GM18861 (cell line): ENCODE results near the gene DENND6B.

ENCODE experiments used
- ATAC-seq: cut with Tn5 transposase; IDR thresholded peaks from one replicate; pipeline ENCODE4 v1.9.1; 2021; ENCODE audit not compliant: unreplicated experiment

The DENND6B gene

DNA sequence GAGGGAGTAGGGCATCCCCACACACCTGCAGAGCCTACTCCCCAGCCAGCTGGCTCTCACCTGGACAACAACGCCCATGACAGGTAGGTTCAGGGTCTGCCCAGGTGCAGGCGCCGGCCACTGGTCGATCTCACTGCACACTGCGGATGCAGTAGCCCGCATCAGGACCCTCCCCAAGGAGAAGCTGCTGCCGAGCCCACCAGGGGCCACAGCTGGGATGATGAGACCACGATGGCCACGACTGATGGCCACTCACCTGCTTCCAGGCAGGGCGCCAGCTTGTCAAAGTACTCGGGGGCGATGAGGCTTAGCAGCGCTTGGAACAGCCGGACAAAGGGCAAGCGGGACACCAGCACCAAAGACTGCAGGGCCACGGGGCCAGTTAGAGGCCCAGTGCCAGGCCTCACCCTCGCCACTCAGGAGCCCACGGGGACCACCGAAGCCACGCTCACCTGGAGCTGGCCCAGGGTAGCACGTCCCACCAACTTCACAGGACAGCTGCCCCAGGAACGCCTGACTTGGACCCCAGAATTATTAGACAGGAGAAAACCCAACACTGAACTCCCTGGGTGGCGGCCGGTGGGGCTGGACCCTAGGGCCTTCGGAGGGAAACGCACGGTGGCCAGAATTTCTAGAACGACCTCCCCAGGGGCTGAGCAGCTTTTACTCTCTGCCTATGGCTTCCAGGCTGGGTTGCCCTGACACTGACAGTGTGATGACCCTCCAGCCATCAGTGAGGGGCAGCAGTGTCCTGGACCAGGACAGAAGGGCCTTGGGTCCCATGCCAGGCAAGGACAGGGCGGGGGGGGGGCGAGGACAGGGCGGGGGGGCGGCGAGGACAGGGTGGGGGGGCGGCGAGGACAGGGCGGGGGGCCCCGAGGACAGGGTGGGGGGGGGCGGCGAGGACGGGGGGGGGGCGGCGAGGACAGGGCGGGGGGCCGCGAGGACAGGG is 10.4 kb downstream of the DENND6B start:
- no peak for ATAC-seq

DNA sequence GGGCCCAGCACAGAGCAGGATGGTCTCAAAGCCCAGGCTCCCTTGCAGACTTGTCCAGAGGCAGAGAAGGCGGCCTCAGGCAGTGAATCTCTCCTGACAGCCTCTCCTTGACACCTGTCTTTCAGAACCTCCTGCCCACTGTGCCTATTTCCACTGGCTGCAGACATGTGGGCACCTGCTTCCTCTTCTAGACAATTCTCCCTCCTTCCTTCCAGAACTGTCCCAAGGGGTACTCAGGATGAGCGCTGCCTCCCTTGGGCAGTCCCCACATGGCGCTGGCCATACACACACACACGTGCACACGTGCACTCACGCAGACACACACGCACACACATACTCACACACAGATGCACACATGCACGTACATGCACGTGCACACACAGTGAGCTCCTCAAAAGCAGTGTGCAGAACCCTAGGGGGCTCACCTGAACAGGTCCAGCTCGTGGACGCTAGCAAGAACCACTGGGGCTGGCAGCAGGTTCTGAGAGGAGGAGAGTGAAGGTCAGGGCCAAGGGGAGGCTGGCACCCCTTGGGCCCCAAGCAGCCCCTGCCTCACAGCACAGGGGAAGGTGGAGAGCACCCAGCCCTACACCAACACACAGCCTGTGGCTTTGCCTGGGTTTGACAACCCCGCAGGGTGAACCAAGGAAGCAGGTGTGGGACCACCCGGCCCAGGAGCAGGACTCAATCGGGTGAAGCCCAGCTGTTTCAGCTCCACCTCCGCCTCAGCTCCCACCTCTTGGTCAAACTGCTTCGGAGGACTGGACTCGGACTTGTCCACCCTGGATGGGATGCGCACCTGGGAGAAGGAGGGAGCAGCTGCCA is 11.3 kb downstream of the DENND6B start:
- ATAC-seq: no peak

- ATAC-seq: peak; percentile 60
Measured at GRCh38 chr22:50314455-50315288, 12.1 kb downstream of the DENND6B start.

- ATAC-seq: no peak
Measured at GRCh38 chr22:50314081-50314454, 12.7 kb downstream of the DENND6B start.

DNA sequence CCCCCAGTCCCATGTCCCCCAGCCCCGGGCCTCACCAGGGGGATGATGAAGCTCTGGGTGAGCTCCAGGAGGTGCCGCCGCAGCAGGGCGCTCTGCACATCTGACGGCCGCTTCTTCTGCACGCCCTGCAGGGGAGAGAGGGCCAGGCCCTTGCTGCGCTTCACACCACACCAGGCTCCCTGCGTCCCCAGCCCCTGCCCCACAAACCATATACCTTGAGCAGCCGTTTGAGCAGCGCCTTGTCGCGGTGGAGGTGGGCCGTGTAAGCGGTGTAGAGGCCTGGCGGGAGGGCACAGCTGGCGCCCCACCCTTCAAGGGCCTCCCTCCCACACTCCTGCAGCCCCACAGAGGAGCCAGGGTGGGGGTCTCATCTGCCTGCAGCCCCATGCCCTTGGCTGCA is 13.2 kb downstream of the DENND6B start:
- ATAC-seq: no peak

- no peak for ATAC-seq
Measured at GRCh38 chr22:50313021-50313420, 13.8 kb downstream of the DENND6B start.

DNA sequence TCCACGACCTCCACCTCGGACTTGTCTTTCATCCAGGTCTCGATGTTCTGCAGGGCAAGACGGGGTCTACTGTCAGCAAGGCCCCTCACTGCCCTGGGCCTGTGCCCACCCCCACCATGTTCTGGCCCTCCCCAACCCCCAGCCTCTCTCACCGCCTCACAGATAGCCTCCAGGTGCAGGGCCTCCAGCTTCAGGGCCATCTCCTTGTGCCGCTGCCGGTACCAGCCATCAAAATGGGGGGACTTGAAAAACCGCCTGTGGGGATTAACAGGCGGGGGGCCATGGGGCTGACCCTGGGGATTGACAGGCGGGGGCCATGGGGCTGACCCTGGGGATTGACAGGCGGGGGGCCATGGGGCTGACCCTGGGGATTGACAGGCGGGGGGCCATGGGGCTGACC is 14.4 kb downstream of the DENND6B start:
- ATAC-seq: no peak

DNA sequence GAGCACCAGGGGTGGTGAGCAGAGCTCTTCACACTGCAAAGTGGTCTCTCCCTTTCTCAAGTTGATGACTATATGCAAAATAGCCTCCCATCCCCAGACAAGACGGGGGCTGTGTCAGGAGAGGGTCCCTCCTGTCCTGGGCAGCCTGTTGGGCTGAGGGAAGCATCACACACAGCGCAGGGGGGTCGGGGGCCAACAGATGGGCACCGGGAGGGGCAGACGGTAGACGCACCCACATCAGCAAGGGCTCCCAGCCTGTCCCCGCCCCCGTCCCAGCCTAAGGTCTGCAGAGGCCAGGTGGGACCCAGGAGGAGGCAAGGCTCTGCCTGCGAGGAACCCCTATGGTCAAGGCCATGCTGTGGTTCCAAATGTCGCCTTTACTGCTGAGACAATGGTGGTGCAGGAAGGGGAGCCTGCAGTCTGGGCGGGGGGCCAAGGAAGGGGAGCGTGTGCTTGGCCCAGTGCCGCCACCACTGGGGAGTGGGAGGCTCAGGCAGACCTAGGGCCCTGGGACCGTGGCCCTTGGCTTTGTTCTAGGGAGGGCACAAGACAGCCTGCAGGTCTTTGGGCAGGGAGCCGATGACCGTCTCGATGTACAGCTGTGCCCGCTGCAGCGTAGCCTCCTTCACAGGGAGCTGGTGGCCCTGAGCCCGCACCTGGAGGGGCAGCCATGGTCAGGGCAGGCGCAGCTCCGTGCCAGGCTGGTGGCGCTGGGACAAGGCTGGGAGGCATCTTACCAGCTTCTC is 15.0 kb downstream of the DENND6B start:
- no peak for ATAC-seq

DNA sequence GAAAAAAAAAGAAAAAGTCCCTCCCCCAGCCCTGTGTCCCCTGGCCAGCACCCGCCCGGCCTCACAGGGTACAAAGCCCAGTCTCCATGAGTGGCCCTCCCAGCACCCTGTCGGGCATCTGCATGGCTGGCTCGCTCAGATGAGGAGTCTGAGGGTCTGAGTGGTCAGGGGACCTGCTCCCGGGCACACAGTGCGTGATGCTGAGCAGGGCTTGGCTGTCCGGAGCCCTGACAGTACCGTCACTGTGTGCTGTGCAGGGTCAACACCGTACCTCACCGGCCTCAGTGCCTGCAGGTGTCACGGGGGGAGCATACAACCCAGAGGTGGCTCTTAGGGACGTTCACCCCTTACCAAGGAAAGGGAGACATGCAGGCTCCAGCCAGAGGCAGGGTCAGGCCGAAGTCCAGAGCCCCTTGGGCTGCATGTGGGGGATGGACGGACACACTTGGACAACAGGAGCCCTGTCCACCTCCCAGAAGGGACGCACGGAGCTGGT is 15.8 kb downstream of the DENND6B start:
- ATAC-seq: no peak

- ATAC-seq: no peak
Measured at GRCh38 chr22:50310031-50310722, 16.6 kb downstream of the DENND6B start.

GRCh38 chr22:50309601-50309991 is 17.2 kb downstream of the DENND6B start:
- no peak for ATAC-seq

- ATAC-seq: no peak
Measured at GRCh38 chr22:50308986-50309600, 17.7 kb downstream of the DENND6B start.

DNA sequence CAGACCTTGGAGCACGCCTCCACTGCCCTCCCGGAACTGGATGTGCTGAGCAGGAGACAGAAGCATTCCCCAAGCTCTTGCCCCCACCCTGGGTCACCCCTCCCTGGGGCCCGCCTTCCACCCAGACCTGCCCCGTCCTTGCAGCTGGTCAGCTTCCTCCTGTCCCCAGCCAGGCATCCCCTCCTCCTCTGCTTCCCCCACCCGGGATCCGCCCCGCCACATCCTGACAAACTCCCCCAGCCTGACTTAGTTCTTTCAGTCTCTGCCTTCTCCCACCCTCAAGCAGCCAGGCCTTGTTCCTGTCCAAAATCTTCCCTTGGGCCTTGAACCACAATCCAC is 18.2 kb downstream of the DENND6B start:
- ATAC-seq: no peak

GRCh38 chr22:50307890-50308596 is 18.8 kb downstream of the DENND6B start:
- ATAC-seq: no peak

DNA sequence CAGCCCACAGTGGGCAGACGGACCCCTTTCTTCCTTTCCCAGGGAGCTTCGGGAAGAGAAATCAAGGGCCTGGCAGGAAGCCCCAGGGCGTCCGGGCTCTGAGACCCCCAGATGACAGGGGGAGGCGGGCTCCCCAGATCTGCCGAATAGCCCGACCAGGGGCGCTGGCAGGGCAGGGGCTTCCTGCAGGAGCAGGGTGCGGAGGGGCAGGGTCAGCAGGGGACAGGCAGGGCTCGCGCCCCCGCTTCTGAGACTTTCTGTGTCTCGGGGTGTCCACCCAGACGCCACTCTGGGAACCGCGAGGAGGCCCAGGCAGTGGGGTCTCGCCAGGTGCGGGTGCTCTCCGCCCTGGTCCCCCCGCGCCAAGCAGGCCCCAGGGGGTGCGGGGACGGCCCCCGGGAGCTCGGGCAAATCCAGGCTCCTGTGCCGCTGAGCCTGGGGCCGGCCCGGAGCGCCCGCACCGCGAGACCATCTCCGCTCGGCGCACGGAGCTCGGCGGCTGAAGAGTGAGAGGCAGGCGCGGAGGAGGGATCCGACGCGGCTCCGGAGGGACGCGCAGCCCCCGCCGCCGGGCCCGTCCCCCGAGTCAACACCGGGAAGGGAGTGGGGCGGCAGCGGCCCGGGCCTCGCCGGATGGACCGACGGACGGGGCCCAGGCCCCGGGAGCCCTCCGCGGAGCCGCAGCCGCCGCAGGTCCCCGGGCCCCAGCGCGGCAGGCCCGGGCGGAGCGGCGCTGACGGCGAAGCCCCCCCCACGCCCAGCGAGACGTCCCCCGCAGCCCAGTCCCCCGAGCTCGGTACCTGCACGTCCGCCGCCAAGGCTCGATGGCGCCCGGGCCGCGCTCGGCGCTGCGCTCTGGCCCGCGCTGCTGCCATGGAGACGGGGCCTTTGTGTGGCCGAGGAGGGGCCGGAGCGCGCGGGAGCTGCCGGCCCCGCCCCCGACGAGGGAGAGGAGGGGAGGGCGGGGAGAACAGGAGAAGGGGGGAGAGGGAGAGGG is 19.8 kb downstream of the DENND6B start, which contains the start of gene PLXNB2:
PLXNB2 (minus strand) TSS at position 894 of the 997 bp plus-strand sequence. CDS start 17,062 bp downstream, outside the sequence.
- ATAC-seq: no peak

DNA sequence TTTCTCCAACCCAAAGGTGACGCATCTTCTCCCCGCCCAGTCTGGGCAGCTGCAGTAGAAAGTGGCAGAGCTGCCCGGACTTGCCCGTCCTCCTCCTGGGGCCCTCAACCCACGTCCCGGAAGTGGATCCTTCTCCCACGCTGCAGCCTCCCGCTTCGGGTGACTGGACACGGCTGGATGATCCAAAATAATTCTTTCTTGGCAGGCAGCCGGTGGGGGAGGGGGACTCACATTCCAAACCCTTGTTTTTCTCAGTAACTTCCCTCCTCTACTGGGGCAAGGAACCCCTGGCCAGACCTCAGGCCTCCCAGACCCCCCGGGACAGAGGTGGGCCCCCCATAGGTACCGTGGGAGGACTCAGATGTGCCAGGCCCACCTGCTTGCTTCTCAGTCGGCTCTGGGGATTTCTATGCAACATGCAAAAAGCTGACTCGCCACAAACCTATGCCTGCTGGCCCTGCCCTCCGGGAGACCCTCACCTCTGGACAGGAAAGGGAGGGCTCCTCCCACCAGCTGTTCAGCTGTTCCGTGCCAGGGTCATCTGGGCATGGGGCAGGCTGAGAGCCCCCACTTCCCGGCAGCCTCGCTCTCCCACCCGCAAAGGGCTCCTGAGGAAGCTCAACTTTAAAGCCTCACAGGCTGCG is 20.8 kb downstream of the DENND6B start:
- no peak for ATAC-seq

GRCh38 chr22:50305393-50305922 is 21.4 kb downstream of the DENND6B start:
- no peak for ATAC-seq
